Coronary artery (tissue), 2 donors: ENCODE results near the gene KCNQ5.
A peak's percentile ranks its signal among the peaks of the same experiment; 100 is the strongest.

Experiments used
- DNase-seq: peaks from one replicate; pipeline ENCODE4 v3.0.0-alpha.2; 2017; ENCODE audit warnings: low spot score
- H3K27ac ChIP-seq, 2 donors: fragments of 200-600 bp; sonication (generic); one replicate each; pipeline ENCODE4 v1.5.1; 2016 to 2019
- H3K4me3 ChIP-seq: fragments of 200-600 bp; sonication (generic); 2 replicates; pipeline ENCODE4 v1.5.1; 2016; ENCODE audit warnings: mild to moderate bottlenecking, moderate library complexity
- TF ChIP-seq, protein P1 (sequence below): fragments of 200-600 bp; sonication (generic); IDR thresholded peaks from one replicate; pipeline ENCODE4 v1.5.1; 2019; ENCODE audit warnings: antibody characterized with exemption

Gene KCNQ5

DNA sequence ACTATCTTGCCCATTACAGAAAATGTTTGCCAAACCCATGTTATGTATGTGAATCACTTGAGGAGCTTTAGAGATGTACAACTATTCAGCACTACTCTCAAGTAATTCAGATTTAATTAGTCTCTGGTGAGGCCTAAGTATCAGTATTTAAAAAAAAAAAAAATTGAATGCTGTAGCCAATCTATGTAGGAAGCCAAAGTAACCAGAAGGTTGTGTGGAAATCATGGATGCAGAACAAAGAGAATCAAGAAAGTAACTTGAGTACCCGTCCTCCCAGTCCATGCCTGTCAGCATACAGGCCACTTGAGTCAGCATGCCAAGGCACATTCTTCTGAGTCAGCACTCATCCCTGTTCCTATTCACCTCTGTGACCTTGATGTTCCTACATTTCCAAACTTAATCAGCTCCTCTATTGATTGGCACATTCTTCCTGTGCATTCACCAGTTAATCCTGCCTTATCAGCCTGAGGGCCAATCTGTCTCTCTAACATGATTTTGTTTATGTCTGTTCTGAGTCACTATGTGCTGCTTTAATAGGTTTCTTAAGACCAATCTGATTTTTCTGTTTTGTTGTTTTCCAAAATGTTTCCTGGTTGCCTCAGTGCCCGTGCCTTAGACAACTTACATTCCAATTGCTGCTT, 165.6 kb downstream of the KCNQ5 start:
- Histone ChIP-seq H3K27ac (peak overlapping the region in 1 of 2 donors; percentile 33), H3K4me3 (no peak overlapping the region)
- DNase-seq: no peak
- TF ChIP-seq, protein P1, sequence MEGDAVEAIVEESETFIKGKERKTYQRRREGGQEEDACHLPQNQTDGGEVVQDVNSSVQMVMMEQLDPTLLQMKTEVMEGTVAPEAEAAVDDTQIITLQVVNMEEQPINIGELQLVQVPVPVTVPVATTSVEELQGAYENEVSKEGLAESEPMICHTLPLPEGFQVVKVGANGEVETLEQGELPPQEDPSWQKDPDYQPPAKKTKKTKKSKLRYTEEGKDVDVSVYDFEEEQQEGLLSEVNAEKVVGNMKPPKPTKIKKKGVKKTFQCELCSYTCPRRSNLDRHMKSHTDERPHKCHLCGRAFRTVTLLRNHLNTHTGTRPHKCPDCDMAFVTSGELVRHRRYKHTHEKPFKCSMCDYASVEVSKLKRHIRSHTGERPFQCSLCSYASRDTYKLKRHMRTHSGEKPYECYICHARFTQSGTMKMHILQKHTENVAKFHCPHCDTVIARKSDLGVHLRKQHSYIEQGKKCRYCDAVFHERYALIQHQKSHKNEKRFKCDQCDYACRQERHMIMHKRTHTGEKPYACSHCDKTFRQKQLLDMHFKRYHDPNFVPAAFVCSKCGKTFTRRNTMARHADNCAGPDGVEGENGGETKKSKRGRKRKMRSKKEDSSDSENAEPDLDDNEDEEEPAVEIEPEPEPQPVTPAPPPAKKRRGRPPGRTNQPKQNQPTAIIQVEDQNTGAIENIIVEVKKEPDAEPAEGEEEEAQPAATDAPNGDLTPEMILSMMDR: no peak

DNA sequence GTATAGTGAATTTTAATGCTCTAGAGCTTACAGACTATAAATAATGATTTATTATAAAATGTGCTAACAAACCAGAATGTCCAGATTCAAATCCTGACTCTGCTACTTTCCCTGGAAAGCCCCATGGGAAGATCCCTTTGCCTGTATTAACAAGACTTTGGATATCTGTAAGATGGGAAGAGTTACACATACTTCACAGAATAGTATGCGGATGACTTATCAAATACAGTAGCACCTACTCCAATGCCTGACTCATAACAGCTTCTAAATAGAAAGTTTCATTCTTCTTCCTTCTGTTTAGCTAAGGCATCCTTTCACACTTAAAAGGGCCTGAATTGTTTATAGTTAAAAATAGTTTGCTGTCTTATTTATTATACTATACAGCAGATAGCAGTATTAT, 166.3 kb downstream of the KCNQ5 start:
- DNase-seq: no peak
- Histone ChIP-seq H3K27ac (no peak overlapping the region), H3K4me3 (no peak overlapping the region)
- TF ChIP-seq, protein P1: no peak

DNA sequence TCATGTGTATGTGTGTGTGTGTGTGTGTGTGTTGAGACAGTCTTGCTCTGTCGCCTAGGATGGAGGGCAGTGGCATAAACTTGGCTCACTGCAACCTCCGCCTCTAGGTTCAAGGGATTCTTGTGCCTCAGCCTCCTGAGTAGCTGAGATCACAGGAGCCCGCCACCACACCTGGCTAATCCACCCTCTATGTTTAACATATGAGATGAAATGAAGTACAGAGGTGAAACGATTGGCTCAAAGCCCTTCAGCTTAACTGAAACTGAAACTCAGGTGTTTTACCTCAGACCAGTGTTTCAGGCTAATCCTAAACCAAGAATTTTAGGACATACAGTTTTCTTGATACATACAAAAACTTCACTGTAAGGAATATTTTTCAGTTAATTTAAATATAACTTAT, 167.3 kb downstream of the KCNQ5 start:
- Histone ChIP-seq H3K27ac (no peak overlapping the region), H3K4me3 (no peak overlapping the region)
- no peak for DNase-seq
- TF ChIP-seq, protein P1: no peak

DNA sequence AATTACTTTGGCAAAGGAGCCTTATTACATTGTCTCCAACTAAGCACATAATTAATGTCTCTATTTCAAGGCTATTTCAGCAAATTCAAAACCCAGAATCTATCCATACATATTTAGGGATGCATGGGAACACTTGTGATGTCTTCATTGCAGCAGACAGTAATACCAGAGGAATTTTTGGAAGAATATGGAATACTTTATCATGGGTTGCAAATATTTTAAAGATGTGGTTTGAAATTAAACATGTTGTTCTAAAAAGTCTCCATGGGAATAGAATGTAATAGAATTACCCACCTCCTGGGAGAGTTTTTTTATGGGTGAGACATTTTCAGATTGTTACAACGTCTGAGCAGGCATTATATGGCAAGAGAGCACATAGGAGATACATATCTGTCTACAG, 170.8 kb downstream of the KCNQ5 start:
- H3K4me3 ChIP-seq: no peak overlapping the region
- DNase-seq: no peak
- H3K27ac ChIP-seq: no peak overlapping the region
- TF ChIP-seq, protein P1: no peak

DNA sequence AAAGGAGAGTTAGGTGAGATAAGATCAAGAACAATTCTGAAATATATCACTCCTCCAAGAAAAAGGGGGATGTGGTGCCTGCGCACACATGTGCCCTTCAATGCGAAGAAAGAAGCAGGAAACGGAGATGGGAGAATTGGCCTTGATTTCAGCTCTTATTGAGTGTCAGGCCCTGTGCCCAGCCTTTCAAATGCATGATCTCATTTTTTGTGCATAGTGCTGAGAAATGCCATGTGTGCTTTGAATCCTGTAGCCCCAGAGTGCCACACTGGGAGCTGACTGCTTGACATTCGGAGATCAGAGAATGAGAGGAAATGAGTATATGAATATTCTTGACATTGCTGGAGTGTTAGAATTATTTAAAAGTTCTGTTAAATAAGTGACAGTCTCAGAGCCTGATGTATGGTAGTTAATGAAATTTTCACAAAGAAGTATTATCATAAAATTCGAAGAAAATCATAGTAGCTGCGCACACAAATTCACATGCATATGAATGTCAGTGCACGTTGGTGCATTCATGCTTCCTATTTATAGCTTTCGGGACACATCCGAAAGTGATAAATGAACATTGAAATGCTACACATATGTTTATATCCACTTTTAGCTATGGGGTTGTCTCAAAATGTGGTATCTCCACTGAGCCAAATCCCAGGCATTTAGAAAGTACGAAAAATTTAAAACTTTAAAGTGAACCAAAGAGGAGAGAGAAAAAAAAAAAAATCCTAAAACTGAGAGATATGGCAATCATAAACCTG, 172.0 kb downstream of the KCNQ5 start:
- DNase-seq: no peak
- TF ChIP-seq, protein P1: no peak
- Histone ChIP-seq H3K27ac (no peak overlapping the region), H3K4me3 (no peak overlapping the region)

DNA sequence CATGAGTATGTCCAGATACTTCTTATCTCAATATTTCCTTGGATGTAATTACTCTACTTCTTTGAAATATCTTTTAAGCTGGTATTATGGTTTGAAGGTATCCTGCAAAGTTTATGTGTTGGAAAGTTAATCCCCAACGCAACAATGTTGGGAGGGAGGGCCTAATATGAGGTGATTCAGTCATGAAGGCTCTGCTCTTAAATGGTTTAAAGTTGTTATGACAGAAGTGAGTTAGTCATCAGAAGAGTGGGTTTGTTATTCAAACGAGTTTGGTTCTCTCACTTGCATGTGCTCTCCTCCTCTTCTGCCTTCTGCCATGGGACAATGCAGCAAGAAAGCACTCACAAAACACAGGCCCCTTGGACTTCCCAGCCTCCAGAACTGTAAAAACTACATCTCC, 176.3 kb downstream of the KCNQ5 start:
- no peak overlapping the region for H3K27ac ChIP-seq
- no peak overlapping the region for H3K4me3 ChIP-seq
- DNase-seq: no peak
- TF ChIP-seq, protein P1: no peak
